Neural progenitor cell (in vitro differentiated cells): ENCODE measurements around the gene ZNF777.

Experiments used
- EZH2phosphoT487 ChIP-seq: fragments of 200-600 bp; sonication (generic); IDR thresholded peaks from 2 replicates; pipeline ENCODE4 v1.6.1; 2017; ENCODE audit warnings: antibody characterized with exemption
- TF ChIP-seq, protein P1 (sequence below): fragments of 200-600 bp; sonication (generic); IDR thresholded peaks from 2 replicates; pipeline ENCODE4 v1.5.1; 2017; ENCODE audit warnings: antibody characterized with exemption, mild to moderate bottlenecking

DNA sequence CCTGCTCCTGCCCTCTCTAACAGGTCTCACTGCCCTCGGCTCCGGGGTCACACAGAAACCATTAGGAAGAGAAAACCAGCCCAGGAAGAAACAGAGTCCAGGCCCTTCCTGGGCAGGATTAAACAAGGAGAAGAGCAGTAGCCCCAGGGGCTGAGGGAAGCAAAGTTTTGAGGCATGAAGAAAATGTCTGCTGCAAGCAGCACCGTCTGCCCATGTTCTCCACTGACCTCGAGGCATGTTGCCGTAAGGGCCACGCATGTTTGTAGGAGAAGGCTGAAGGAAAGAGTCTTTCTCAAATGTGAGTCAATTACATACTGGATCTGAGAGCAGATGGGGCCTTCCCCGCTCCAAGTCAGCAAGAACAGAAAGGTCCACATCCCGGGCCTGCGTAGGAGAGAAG lies 32.5 kb upstream of the ZNF777 start:
- no peak for TF ChIP-seq EZH2phosphoT487
- TF ChIP-seq, protein P1, sequence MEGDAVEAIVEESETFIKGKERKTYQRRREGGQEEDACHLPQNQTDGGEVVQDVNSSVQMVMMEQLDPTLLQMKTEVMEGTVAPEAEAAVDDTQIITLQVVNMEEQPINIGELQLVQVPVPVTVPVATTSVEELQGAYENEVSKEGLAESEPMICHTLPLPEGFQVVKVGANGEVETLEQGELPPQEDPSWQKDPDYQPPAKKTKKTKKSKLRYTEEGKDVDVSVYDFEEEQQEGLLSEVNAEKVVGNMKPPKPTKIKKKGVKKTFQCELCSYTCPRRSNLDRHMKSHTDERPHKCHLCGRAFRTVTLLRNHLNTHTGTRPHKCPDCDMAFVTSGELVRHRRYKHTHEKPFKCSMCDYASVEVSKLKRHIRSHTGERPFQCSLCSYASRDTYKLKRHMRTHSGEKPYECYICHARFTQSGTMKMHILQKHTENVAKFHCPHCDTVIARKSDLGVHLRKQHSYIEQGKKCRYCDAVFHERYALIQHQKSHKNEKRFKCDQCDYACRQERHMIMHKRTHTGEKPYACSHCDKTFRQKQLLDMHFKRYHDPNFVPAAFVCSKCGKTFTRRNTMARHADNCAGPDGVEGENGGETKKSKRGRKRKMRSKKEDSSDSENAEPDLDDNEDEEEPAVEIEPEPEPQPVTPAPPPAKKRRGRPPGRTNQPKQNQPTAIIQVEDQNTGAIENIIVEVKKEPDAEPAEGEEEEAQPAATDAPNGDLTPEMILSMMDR, result no peak
